C4-2B (cell line): ENCODE measurements around the gene ARHGAP5.
"Not testable (repeated sequence)": the region's sequence is repeated elsewhere in the genome, so short reads cannot be mapped to it uniquely, and the experiment has no call there.

ENCODE experiments used
- H3K27ac ChIP-seq: fragments of 450-650 bp; 2 replicates; pipeline ENCODE4 v1.5.1; 2017
- CTCF ChIP-seq: fragments of 450-650 bp; conservative IDR thresholded peaks from 2 replicates; pipeline ENCODE4 v1.5.1; 2017; ENCODE audit warnings: mild to moderate bottlenecking
- ZFX ChIP-seq: fragments of 450-650 bp; IDR thresholded peaks from 2 replicates; pipeline ENCODE4 v1.6.1; 2017

Gene ARHGAP5

DNA sequence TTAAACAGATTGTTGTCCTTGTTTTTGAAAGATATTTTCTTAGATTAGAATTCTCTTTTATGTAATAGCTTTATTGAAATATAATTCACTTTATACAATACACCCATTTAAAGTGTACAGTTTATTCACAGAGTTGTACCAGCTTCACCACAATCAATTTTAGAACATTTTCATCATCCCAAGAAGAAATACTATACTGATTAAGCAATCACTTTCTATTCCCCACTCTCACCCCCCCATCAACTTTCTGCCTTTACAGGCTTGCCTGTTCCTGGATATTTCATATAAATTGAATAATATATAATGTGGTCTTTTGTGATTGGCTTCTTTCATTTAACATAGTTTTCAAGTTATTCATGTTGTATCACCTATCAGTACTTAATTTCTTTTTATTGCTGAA lies 44.4 kb downstream of the ARHGAP5 start:
- no peak overlapping the region for H3K27ac ChIP-seq
- no peak for TF ChIP-seq ZFX

DNA sequence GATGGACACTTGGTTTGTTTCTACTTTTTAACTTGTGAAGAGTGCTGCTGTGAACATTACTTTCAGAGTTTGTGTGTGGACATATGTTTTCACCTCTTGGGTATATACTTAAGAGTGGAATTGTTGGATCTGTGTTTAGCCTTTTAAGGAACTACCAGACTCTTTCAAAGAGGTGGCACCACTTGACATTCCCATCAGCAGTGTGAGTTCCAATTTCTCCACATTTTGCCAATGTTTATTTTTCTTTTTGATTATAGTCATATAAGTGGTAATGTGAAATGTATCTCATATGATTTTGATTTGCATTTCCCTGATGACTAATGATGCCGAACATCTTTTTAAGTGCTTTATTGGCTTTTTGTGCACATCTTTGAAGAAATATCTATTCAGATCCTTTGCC lies 44.8 kb downstream of the ARHGAP5 start:
- no peak overlapping the region for H3K27ac ChIP-seq
- no peak for TF ChIP-seq CTCF
- TF ChIP-seq ZFX: no peak

DNA sequence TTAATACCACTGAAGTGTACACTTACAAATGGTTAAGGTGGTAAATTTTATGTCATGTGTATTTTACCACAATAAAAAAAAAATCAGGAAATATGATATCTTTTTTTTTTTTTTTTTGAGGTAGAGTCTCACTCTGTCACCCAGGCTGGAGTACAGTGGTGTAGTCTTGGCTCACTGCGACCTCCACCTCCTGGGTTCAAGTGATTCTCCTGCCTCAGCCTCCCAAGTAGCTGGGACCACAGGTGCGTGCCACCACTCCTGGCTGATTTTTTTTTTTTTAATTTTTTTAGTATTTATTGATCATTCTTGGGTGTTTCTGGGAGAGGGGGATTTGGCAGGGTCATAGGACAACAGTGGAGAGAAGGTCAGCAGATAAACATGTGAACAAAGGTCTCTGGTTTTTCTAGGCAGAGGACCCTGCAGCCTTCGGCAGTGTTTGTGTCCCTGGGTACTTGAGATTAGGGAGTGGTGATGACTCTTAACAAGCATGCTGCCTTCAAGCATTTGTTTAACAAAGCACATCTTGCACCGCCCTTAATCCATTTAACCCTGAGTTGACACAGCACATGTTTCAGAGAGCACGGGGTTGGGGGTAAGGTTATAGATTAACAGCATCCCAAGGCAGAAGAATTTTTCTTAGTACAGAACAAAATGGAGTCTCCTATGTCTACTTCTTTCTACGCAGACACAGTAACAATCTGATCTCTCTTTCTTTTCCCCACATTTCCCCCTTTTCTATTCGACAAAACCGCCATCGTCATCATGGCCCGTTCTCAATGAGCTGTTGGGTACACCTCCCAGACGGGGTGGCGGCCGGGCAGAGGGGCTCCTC lies 50.0 kb downstream of the ARHGAP5 start:
- H3K27ac ChIP-seq: not testable (repeated sequence)

GRCh38 chr14:32127731-32128654 lies 50.9 kb downstream of the ARHGAP5 start:
- H3K27ac ChIP-seq: not testable (repeated sequence)

DNA sequence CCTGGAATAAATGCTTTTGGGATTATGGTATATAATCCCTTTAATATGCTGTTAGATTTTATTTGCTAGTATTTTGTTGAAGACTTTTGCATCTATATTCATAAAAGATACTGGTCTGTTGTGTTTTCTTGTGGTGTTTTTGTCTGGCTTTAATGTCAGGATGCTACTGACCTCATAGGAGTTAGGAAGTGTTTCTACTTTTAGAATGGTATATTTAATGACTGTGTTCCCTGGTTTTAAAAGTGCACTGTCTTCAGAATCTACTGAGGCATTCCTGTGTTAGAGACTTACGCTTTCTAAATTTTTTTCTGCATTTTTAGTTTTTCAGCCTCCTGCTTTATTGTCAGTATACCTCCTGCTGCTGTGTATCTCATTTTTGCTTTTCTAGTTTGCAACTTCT lies 51.6 kb downstream of the ARHGAP5 start:
- no peak overlapping the region for H3K27ac ChIP-seq

GRCh38 chr14:32129124-32129523 lies 52.0 kb downstream of the ARHGAP5 start:
- H3K27ac ChIP-seq: no peak overlapping the region
- TF ChIP-seq CTCF (no peak), ZFX (no peak)

More for the DNA sequence above, 51.6 kb downstream of the ARHGAP5 start:
- TF ChIP-seq ZFX (no peak), CTCF (no peak)

GRCh38 chr14:32131689-32132088 lies 54.6 kb downstream of the ARHGAP5 start:
- H3K27ac ChIP-seq: not testable (repeated sequence)

DNA sequence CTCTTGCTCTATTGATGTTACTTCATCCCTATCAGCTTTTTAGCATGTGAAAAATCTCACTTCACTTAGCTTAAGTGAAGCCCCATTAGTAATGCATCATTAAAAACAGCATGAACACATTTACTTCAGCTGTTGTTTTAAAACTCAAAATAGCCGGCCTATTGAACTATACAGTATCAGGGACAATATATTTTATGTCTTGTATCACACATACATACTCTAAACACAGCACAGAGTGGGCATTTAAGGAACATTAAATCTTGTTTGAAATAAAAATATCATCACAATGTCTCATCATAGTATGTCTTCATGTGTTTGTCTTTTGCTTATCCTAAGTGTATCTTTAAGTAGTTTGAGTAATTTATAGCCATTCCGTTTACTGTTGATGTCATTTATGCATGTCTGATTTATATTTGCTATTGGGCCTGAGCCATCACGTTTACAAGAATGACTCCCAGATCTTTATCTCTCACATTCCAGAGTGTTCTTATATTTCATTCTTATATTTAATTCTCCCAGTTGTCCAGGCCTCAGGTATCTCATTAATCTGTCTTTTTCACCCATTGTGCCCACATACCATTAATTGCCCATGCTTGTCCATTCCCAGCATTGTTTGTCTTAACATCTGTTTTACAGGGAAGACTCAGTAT lies 57.5 kb downstream of the ARHGAP5 start:
- H3K27ac ChIP-seq: no peak overlapping the region
- TF ChIP-seq ZFX: no peak
- no peak for TF ChIP-seq CTCF

GRCh38 chr14:32136027-32136825 lies 59.1 kb downstream of the ARHGAP5 start:
- TF ChIP-seq ZFX (no peak), CTCF (no peak)
- no peak overlapping the region for H3K27ac ChIP-seq
